Measurements from ENCODE around the gene ZNF684. TPM values are rescaled to one million over a fixed set of nuclear protein-coding genes. Genes with fewer than 3 reads are reported as not detected.
"Not testable (repeated sequence)": the region's sequence is repeated elsewhere in the genome, so short reads cannot be mapped to it uniquely, and the experiment has no call there.

ZNF684 gene
- polyA plus RNA-seq, 1 donor: 17.2 TPM

DNA sequence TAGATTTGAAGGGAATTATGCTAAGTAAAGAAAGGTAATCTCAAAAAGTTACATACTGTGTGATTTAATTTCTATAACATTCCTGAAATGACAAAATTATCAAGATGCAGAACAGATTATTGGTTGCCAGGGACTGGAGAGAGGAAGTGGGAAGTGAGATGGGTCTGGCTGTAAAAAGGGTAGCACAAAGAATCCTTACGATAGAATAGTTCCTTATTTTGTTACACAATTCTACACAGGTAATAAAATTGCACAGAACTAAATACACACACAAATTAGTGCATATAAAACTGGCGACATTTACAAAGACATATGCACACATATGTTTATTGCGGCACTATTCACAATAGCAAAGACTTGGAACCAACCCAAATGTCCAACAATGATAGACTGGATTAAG lies 33.5 kb downstream of the ZNF684 start:
- no peak for DNase-seq

DNA sequence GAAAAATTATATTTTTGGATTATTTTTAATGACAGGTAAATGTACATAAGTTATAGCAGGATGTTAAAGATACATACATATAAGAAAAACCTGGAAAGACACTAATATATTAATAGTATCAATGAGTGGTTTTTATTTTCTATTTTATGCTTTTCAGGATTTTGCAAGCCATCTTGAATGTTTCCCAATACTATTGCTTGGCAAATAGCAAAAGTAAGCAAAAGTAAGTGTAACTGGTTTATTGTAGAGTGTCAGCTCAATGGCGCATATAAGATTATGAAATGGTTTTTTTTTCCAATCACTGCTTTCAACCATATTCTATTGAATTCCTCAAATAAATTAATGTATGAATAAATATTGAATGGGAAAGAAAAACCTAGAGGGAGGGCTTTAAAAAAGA lies 36.4 kb downstream of the ZNF684 start:
- no peak for DNase-seq

GRCh38 chr1:40574805-40575204 lies 43.4 kb downstream of the ZNF684 start:
- not testable (repeated sequence) for DNase-seq

- no peak for DNase-seq
Observed at GRCh38 chr1:40575336-40575735, 43.9 kb downstream of the ZNF684 start.

GRCh38 chr1:40582116-40582515 lies 50.7 kb downstream of the ZNF684 start:
- DNase-seq: no peak

- no peak for DNase-seq
Observed at GRCh38 chr1:40583980-40584379, 52.5 kb downstream of the ZNF684 start.

- no peak for DNase-seq
Observed at GRCh38 chr1:40588586-40588985, 57.1 kb downstream of the ZNF684 start.

DNA sequence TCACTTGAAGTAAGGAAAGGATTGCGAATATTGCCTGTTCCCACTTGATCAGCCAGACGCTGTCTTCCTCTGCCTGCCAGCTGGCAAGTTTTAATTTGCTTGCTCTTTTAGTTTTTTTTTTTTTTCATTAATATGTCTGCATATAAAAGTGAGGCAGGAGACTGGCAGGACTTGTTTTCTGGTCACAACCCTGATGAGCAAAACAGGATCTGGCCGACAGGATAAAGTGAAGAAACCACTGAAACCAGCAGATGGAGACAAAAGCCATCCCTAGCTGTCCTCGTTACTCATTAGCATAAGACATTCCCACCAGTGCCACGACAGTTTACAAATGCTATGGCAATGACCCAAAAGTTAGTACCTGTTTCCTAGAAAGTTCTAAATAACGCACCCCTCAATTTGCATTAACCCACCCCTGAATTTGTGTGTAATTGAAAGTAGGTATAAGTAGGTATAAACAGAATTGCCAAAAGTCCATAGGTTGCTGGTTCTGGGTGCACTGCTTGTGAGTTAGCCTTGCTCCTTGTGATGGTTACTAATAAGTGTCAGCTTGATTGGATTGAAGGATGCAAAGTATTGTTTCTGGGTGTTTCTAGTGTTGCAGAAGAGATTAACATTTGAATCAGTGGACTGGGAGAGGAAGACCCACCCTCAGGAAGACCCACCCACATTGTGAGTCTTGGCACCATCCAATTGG lies 60.8 kb downstream of the ZNF684 start:
- no peak for DNase-seq

- no peak for DNase-seq
Observed at GRCh38 chr1:40593449-40594186, 62.2 kb downstream of the ZNF684 start.

GRCh38 chr1:40594187-40594531 lies 62.7 kb downstream of the ZNF684 start:
- no peak for DNase-seq

- no peak for DNase-seq
Observed at GRCh38 chr1:40595623-40596022, 64.2 kb downstream of the ZNF684 start.

Other genes starting within 250 kb of the ZNF684 start
- gene COL9A2, start 214.4 kb upstream of the ZNF684 start, polyA plus RNA-seq (ENCODE audit: insufficient read length): 21.1 TPM
- 27.1 TPM for gene SMAP2, start 157.9 kb upstream of the ZNF684 start, polyA plus RNA-seq (ENCODE audit: insufficient read length)
- 7.8 TPM for gene ZFP69B, start 81.2 kb upstream of the ZNF684 start, polyA plus RNA-seq (ENCODE audit: insufficient read length)
- gene ZFP69, start 54.3 kb upstream of the ZNF684 start, polyA plus RNA-seq (ENCODE audit: insufficient read length): 10.0 TPM
- 14.3 TPM for gene EXO5, start 22.9 kb upstream of the ZNF684 start, polyA plus RNA-seq (ENCODE audit: insufficient read length)
- gene RIMS3, start 134.0 kb downstream of the ZNF684 start, polyA plus RNA-seq (ENCODE audit: insufficient read length): 1.9 TPM
- 111 TPM for gene NFYC, start 160.1 kb downstream of the ZNF684 start, polyA plus RNA-seq (ENCODE audit: insufficient read length)

Data from left kidney (tissue), 2 donors.